Right lobe of liver (tissue), 6 donors: ENCODE results near the gene PTP4A2. TPM values are rescaled to one million over a fixed set of nuclear protein-coding genes. Genes with fewer than 3 reads are reported as not detected.

Experiments used
- ATAC-seq, 4 donors: fragments of 200-7000 bp; cut with Tn5 transposase; one replicate each; pipeline ENCODE4 v1.9.1; 2020; ENCODE audit warnings: mild to moderate bottlenecking in 4 of 4, moderate library complexity in 4 of 4
- DNase-seq, 3 donors: peaks; one replicate each; pipeline ENCODE4 v3.0.0-alpha.2; 2020
- H3K27ac ChIP-seq, 3 donors: fragments of 200-600 bp; one replicate each; pipeline ENCODE4 v1.8.0; 2022
- H3K27me3 ChIP-seq, 2 donors: fragments of 200-600 bp; one replicate each; pipeline ENCODE4 v1.8.0; 2022
- H3K36me3 ChIP-seq, 4 donors: fragments of 200-600 bp; sonication (generic) in 1 of 4; one replicate each; pipeline versions ENCODE4 v1.5.1 to v1.8.0; 2017 to 2022; ENCODE audit warnings: control low read depth in 1 of 4
- H3K4me1 ChIP-seq, 4 donors: fragments of 200-600 bp; sonication (generic) in 1 of 4; one replicate each; pipeline versions ENCODE4 v1.5.1 to v1.8.0; 2017 to 2022; ENCODE audit warnings: control low read depth in 1 of 4
- H3K4me3 ChIP-seq, 3 donors: fragments of 200-600 bp; one replicate each; pipeline ENCODE4 v1.8.0; 2022
- H3K9me3 ChIP-seq, 4 donors: fragments of 200-600 bp; sonication (generic) in 1 of 4; one replicate each; pipeline versions ENCODE4 v1.5.1 to v1.8.0; 2017 to 2022; ENCODE audit warnings: control low read depth in 1 of 4
- CTCF ChIP-seq, 4 donors: fragments of 200-600 bp in 3 of 4; fragments of 450-650 bp in 1 of 4; IDR thresholded peaks; one replicate each; pipeline versions ENCODE4 v1.5.1 to v1.8.0; 2016 to 2022; ENCODE audit warnings: antibody characterized with exemption in 4 of 4, mild to moderate bottlenecking in 2 of 4
- POLR2A ChIP-seq: fragments of 450-650 bp; IDR thresholded peaks from one replicate; pipeline ENCODE4 v1.6.1; 2017; ENCODE audit warnings: antibody characterized with exemption, mild to moderate bottlenecking
- WGBS: methylation state at CpG from one replicate; pipeline ENCODE4 v1.1.6; 2018; ENCODE audit warnings: low coverage, low lambda C conversion rate; ENCODE audit not compliant: insufficient coverage; ENCODE audit errors: missing lambda C conversion rate; 5-methylcytosine and 5-hydroxymethylcytosine counted together
- intact Hi-C, 2 donors: fragments of 100-400 bp; cut with DNase I; formaldehyde crosslinking; loops; one replicate each; pipeline versions ENCODE4 v1.11.2 to v1.14.1; 2022
- total RNA-seq, 6 experiments: library from RNA; depleted of rRNA in 2 of 6; stranded (reverse); fragments of >200 nt in 2 of 6; fragmentation: NEBNext Ultra II Directional in 3 of 6; extraction: Animal tissue kit (Norgen Biotek cat#: 25700) in 3 of 6; gene quantifications; one replicate each; pipeline versions ENCODE4 v1.1.0 to v1.2.4, GENCODE V29; 2016 to 2023
- donor health status: DM: no; HTN: yes; CAD: no.
- donor health status: DM: no; HTN: no; CAD: no.
- donor health status: DM: no; HTN: no; CAD: no.
- donor health status: DM: no; HTN: yes; CAD: no.
- donor health status: DM: no; HTN: yes; CAD: no.

Gene PTP4A2
- total RNA-seq, 6 experiments from 2014 or later: 66.3 to 143 (median 117) TPM

DNA sequence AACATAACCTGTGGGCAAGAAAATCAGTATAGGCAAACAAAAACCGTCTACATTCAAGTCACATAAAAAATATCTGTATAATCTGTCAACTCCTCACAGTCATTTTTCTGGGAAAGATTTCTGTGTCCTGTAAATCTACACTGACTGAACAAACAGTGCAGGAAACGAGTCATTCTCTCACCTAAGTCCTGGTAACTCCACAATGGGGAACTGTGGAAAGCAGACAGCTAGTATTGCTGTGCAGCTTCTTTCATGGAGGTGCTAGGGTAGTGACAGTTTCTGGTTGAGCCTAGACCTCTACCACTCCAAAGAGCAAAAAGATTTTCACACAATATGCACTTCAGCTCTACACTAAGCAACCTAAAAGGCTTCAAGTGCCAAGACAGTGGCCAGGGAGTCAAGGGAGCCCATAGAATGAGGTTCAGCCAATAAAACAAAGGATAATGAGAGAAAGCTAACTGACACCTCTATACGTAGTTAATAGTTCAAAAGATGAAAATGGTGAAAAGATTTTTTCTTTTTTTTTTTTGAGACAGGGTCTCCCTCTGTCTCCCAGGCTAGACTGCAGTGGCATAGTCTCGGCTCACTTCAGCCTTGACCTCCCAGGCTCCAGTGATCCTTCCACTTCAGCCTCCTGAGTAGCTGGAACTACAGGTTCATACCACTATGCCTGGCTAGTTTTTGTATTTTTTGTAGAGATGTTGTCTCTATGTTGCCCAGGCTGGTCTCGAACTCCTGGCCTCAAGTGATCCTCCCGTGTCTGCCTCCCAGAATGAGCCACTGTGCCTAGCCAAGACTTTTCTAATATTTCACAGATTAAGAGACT lies 5.5 kb downstream of the PTP4A2 start:
- no peaks in the 10 kb centered on the region for H3K27me3 ChIP-seq
- WGBS: 39% methylated on average over 6 of the region's 6 CpGs
- TF ChIP-seq CTCF (IDR thresholded peaks at IDR 0.05): no peak
- TF ChIP-seq POLR2A: no peak
- H3K4me1 ChIP-seq: peaks cover 0 to 85% (median 27%) of the 10 kb centered on the region in 4 donors
- DNase-seq (no peak), ATAC-seq (peak; percentile 18 to 44 (median 39))
- H3K36me3 ChIP-seq: no peaks in the 10 kb centered on the region
- H3K9me3 ChIP-seq: no peaks in the 10 kb centered on the region
- peak overlapping the region in 2 of 3 donors; percentile 38 to 49 for H3K27ac ChIP-seq
- no peak overlapping the region for H3K4me3 ChIP-seq
- intact Hi-C loops: no loop called here

DNA sequence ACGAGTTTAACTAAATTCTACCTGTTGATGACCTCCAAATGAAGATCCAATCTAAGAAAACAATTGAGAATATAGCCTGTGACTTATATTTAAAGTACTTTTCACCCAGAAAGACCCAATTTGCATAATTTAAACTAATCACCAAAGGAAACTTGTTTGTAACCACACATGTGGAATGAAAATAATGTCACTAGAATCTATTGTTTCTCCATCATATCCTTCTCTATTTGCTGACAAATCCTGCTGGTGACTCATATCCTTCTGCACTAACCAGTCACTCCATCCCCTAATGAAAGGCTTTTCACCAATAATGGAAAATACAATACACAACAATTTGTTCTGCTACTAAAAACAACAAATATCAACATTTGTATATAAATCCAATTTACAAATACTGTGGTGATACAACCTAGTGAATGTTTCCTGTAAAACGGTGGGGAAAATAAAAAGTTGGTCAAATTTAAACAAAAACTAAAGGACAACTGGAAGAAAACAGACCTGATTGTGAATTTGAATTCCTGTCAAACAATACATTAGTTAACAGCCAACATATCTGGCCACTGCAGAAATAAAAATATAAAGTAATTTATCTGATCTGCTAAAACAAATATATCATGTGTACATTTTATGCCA lies 6.5 kb downstream of the PTP4A2 start:
- intact Hi-C loops: no loop called here
- H3K9me3 ChIP-seq: no peaks in the 10 kb centered on the region
- H3K36me3 ChIP-seq: no peaks in the 10 kb centered on the region
- H3K27me3 ChIP-seq: no peaks in the 10 kb centered on the region
- TF ChIP-seq CTCF (IDR thresholded peaks at IDR 0.05) (no peak), POLR2A (no peak)
- no peak overlapping the region for H3K4me3 ChIP-seq
- WGBS: 31% methylated on average over 2 of the region's 2 CpGs
- peaks cover 0 to 92% (median 29%) of the 10 kb centered on the region in 4 donors for H3K4me1 ChIP-seq
- DNase-seq (no peak), ATAC-seq (peak in 3 of 4 donors; percentile 16 to 56 (median 52))
- H3K27ac ChIP-seq: peak overlapping the region in 2 of 3 donors; percentile 8 to 49

DNA sequence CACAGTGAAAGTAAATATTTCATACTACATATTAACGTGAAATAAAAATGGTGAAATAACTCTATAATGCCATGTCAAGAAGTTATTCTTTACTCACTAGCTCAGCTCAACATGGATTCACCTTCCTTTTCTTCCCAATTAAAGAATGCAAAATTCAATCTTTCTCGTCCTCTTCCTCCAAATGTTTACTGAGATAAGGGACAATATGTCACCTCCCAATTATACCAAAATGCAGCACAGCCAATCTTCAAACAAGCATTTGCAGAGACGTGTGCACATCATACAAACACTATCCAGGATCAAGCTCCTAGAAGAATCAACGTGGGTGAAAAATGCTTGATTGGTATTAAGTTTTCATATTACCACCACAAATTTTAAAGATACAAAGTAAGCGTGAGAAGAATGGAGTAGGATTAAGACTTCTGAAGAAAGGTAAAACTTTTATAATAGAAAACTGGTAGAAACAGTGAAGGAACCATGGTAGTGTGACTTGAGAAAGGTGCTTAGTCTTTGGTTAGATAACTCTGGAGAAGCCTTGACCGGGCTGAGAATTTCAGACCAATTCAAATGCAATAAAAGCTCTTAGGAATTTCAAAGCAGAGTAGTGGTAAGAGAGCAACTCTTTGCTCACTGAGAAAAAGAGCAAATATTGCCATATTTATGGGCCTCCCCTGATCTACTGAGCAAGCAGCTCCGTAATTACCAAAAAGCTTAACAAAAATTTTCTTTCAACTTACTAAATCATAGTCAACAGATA lies 7.2 kb downstream of the PTP4A2 start:
- 45% methylated on average over 7 of the region's 7 CpGs for WGBS
- Histone ChIP-seq H3K27ac (peak overlapping the region in 1 of 3 donors; percentile 3), H3K27me3 (no peaks in the 10 kb centered on the region), H3K9me3 (no peaks in the 10 kb centered on the region), H3K4me3 (no peak overlapping the region), H3K4me1 (peaks cover 0 to 92% (median 28%) of the 10 kb centered on the region in 4 donors), H3K36me3 (no peaks in the 10 kb centered on the region)
- no peak for ATAC-seq
- intact Hi-C loops: no loop called here
- TF ChIP-seq POLR2A (no peak), CTCF (IDR thresholded peaks at IDR 0.05) (no peak)
- no peak for DNase-seq

GRCh38 chr1:31927661-31927980 lies 10.5 kb downstream of the PTP4A2 start:
- TF ChIP-seq POLR2A (no peak), CTCF (IDR thresholded peaks at IDR 0.05) (no peak)
- intact Hi-C loops: no loop called here
- Histone ChIP-seq H3K27ac (no peak overlapping the region), H3K27me3 (no peaks in the 10 kb centered on the region), H3K4me1 (peaks cover 0 to 77% (median 21%) of the 10 kb centered on the region in 4 donors), H3K4me3 (no peak overlapping the region), H3K9me3 (no peaks in the 10 kb centered on the region), H3K36me3 (no peaks in the 10 kb centered on the region)
- WGBS: 19% methylated on average over 2 of the region's 3 CpGs
- no peak for ATAC-seq
- DNase-seq: no peak
